ENCODE measurements around the gene MAP4K5. TPM values are rescaled to one million over a fixed set of nuclear protein-coding genes. Genes with fewer than 3 reads are reported as not detected.
A peak's percentile ranks its signal among the peaks of the same experiment; 100 is the strongest.

Gene MAP4K5
- total and polyA plus RNA-seq, 12 donors: 9.2 to 205 (median 33.4) TPM

- Histone ChIP-seq H3K27me3 (no peaks in the 10 kb centered on the region), H3K27ac (no peak overlapping the region), H3K4me1 (replicated peaks in 1 of 2) (peaks cover 13 to 34% of the 10 kb centered on the region in 2 donors), H3K4me3 (no peak overlapping the region), H3K9me3 (replicated peaks in 1 of 3) (no peaks in the 10 kb centered on the region), H3K36me3 (replicated peaks in 1 of 2) (no peaks in the 10 kb centered on the region)
- no peak for DNase-seq
- intact Hi-C loops (cut with DNase I): loop anchor here (5.0 kb wide), 2 partner anchors 207 to 212 kb away; no protein-coding TSS in a partner anchor
- 75 to 79% (median 78%) methylated on average over 6 of the region's 6 CpGs for WGBS, 4 donors
- TF ChIP-seq POLR2A (IDR thresholded peaks at IDR 0.05) (no peak), CTCF (IDR thresholded peaks at IDR 0.05) (no peak)
Measured at GRCh38 chr14:50529288-50530179, 2.8 kb downstream of the MAP4K5 start.

- TF ChIP-seq CTCF (IDR thresholded peaks at IDR 0.05) (no peak), POLR2A (IDR thresholded peaks at IDR 0.05) (no peak)
- DNase-seq: no peak
- 94 to 100% (median 98%) methylated on average over 1 of the region's 1 CpG for WGBS, 4 donors
- intact Hi-C loops (cut with DNase I): no loop called here
- Histone ChIP-seq H3K27ac (no peak overlapping the region), H3K9me3 (replicated peaks in 1 of 3) (no peaks in the 10 kb centered on the region), H3K4me1 (replicated peaks in 1 of 2) (peaks cover 13 to 38% of the 10 kb centered on the region in 2 donors), H3K4me3 (no peak overlapping the region), H3K27me3 (no peaks in the 10 kb centered on the region), H3K36me3 (replicated peaks in 1 of 2) (no peaks in the 10 kb centered on the region)
Measured at GRCh38 chr14:50528000-50528399, 4.4 kb downstream of the MAP4K5 start.

- Histone ChIP-seq H3K36me3 (replicated peaks in 1 of 2) (no peaks in the 10 kb centered on the region), H3K4me1 (replicated peaks in 1 of 2) (peaks cover under 1 to 34% of the 10 kb centered on the region in 2 donors), H3K27me3 (no peaks in the 10 kb centered on the region), H3K27ac (no peak overlapping the region), H3K4me3 (no peak overlapping the region), H3K9me3 (replicated peaks in 1 of 3) (no peaks in the 10 kb centered on the region)
- WGBS, 4 donors: 81 to 87% (median 85%) methylated on average over 6 of the region's 6 CpGs
- DNase-seq: no peak
- intact Hi-C loops (cut with DNase I): no loop called here
- TF ChIP-seq CTCF (IDR thresholded peaks at IDR 0.05): no peak
Measured at GRCh38 chr14:50524731-50525515, 7.4 kb downstream of the MAP4K5 start.

GRCh38 chr14:50524060-50524459 lies 8.3 kb downstream of the MAP4K5 start:
- no peak for TF ChIP-seq POLR2A (IDR thresholded peaks at IDR 0.05)
- TF ChIP-seq CTCF (IDR thresholded peaks at IDR 0.05): no peak
- DNase-seq: no peak
- Histone ChIP-seq H3K4me1 (replicated peaks in 1 of 2) (peaks cover 0 to 27% of the 10 kb centered on the region in 2 donors), H3K27me3 (no peaks in the 10 kb centered on the region), H3K36me3 (replicated peaks in 1 of 2) (no peaks in the 10 kb centered on the region), H3K9me3 (replicated peaks in 1 of 3) (no peaks in the 10 kb centered on the region), H3K4me3 (no peak overlapping the region), H3K27ac (peak overlapping the region in 1 of 5 donors; percentile 37)
- 73 to 83% (median 77%) methylated on average over 2 of the region's 2 CpGs for WGBS, 4 donors
- intact Hi-C loops (cut with DNase I): no loop called here

Measured in adrenal gland (tissue), 12 donors.